ENCODE results near the gene FCHSD1. TPM values are rescaled to one million over a fixed set of nuclear protein-coding genes. Genes with fewer than 3 reads are reported as not detected.
"Not testable (repeated sequence)": the region's sequence is repeated elsewhere in the genome, so short reads cannot be mapped to it uniquely, and the experiment has no call there.

The FCHSD1 gene
- total and polyA plus RNA-seq, 10 of the 15 experiments (the other 5 are each of a cell fraction or from before 2014, with no cell fraction given), result 0.97 to 22.8 (median 10.7) TPM

DNA sequence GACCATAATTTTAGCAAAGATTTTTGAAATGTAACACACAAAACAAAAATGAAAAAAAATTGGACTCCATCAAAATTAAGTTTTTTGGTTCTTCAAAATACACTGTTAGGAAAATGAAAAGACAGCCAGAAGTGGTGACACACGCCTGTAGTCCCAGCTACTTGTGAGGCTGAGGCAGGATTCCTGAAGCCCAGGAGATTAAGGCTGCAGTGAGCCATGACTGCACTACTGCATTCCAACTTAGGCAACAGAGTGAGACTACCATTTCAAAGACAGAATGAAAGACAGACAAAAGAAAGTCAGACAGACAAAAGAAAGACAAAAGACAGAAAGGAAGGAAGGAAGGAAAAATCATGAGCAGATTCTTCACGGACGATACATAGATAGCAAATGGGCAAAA, 39.9 kb downstream of the FCHSD1 start (continued):
- TF ChIP-seq SPI1 (IDR thresholded peaks at IDR 0.05; ENCODE audit: borderline replicate concordance, insufficient read depth, low read depth, low read length) (no peak), CBFB (IDR thresholded peaks at IDR 0.05; ENCODE audit: low read depth) (no peak)
- TF ChIP-seq, protein P1, sequence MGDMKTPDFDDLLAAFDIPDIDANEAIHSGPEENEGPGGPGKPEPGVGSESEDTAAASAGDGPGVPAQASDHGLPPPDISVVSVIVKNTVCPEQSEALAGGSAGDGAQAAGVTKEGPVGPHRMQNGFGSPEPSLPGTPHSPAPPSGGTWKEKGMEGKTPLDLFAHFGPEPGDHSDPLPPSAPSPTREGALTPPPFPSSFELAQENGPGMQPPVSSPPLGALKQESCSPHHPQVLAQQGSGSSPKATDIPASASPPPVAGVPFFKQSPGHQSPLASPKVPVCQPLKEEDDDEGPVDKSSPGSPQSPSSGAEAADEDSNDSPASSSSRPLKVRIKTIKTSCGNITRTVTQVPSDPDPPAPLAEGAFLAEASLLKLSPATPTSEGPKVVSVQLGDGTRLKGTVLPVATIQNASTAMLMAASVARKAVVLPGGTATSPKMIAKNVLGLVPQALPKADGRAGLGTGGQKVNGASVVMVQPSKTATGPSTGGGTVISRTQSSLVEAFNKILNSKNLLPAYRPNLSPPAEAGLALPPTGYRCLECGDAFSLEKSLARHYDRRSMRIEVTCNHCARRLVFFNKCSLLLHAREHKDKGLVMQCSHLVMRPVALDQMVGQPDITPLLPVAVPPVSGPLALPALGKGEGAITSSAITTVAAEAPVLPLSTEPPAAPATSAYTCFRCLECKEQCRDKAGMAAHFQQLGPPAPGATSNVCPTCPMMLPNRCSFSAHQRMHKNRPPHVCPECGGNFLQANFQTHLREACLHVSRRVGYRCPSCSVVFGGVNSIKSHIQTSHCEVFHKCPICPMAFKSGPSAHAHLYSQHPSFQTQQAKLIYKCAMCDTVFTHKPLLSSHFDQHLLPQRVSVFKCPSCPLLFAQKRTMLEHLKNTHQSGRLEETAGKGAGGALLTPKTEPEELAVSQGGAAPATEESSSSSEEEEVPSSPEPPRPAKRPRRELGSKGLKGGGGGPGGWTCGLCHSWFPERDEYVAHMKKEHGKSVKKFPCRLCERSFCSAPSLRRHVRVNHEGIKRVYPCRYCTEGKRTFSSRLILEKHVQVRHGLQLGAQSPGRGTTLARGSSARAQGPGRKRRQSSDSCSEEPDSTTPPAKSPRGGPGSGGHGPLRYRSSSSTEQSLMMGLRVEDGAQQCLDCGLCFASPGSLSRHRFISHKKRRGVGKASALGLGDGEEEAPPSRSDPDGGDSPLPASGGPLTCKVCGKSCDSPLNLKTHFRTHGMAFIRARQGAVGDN (IDR thresholded peaks at IDR 0.05), result no peak

DNA sequence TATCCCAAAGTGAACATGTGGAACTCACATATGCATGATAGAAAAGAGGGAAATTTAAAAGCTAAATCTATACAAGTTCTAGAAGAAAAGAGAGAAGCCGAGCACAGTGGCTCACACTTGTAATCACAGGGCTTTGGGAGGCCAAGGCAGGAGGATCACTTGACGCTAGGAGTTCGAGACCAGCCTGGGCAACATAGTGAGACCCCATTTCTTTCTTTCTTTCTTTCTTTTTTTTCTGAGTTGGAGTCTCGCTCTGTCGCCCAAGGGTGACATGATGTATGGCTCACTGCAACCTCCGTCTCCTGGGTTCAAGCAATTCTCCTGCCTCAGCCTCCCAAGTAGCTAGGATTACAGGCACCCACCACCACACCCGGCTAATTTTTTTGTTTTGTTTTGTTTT, 41.3 kb downstream of the FCHSD1 start:
- not testable (repeated sequence) for H2AFZ ChIP-seq (ENCODE audit: control insufficient read depth, low read depth, low read length); ATAC-seq; DNase-seq (ENCODE audit: low read depth, low spot score); H3K27me3 ChIP-seq (replicated peaks in 1 of 2; ENCODE audit: control insufficient read depth in 2 of 2, insufficient read depth in 2 of 2, low read length in 1 of 2); BruUV-seq (replicated peaks); H3K9me3 ChIP-seq (replicated peaks; ENCODE audit: control insufficient read depth, insufficient read depth, low read length); H3K36me3 ChIP-seq (ENCODE audit: control insufficient read depth in 2 of 2, insufficient read depth in 2 of 2, low read length in 1 of 2); H3K9ac ChIP-seq (ENCODE audit: control insufficient read depth, insufficient read depth, low read length); H3K4me2 ChIP-seq (ENCODE audit: control insufficient read depth, insufficient read depth); H3K4me3 ChIP-seq; FAIRE-seq; H3K27ac ChIP-seq (ENCODE audit: control insufficient read depth, insufficient read depth); H4K20me1 ChIP-seq (ENCODE audit: control insufficient read depth, insufficient read depth)
- intact Hi-C loops (cut with micrococcal nuclease; ENCODE audit: unreplicated experiment) (loop anchor here (10.0 kb wide), 1 partner anchor 895 kb away; no protein-coding TSS in a partner anchor), in situ Hi-C loops (cut with MboI) (loop anchor here (25.0 kb wide), 2 partner anchors 1198 to 1573 kb away; partner anchors contain the start of genes ANKHD1 and NRG2)
- Histone ChIP-seq H3K79me2 (ENCODE audit: control insufficient read depth, insufficient read depth, low read length) (peaks cover 87% of the 10 kb centered on the region), H3K4me1 (ENCODE audit: control insufficient read depth, insufficient read depth, low read length) (peaks cover 13% of the 10 kb centered on the region)
- ChIA-PET POLR2A (interaction anchor here (3.4 to 4.1 kb wide), 3 partner anchors 12 to 27 kb away, joined by 17 to 22 read pairs (median 18); partner anchors contain the start of genes HDAC3 and RELL2), SMC1A (ENCODE audit: uncharacterized antibody, unreplicated experiment) (interaction anchor here (2.7 to 8.6 kb wide), 4 partner anchors 7 to 23 kb away, joined by 12 to 199 read pairs (median 31); partner anchors contain the start of gene DIAPH1), CTCF (interaction anchor here (1.0 to 10.9 kb wide), 4 partner anchors 6 to 97 kb away, joined by 4 to 172 read pairs (median 38); partner anchors contain the start of gene DIAPH1), RAD21 (ENCODE audit: unreplicated experiment) (interaction anchor here (5.7 kb wide), 1 partner anchor 8 kb away, joined by 89 read pairs; the partner anchor contains the start of gene DIAPH1)
- WGBS (ENCODE audit: insufficient coverage, insufficient replicate concordance, low lambda C conversion rate, missing lambda C conversion rate), result 99% methylated on average over 7 of the region's 7 CpGs
